Astrocyte (in vitro differentiated cells and primary cell): ENCODE results near the gene CHD6.

ENCODE experiments used
- CTCF ChIP-seq: IDR thresholded peaks from 2 replicates; pipeline ENCODE4 v1.5.1; 2011; ENCODE audit warnings: low read depth, mild to moderate bottlenecking, inconsistent platforms, low read length, moderate library complexity; ENCODE audit not compliant: insufficient read depth
- EZH2 ChIP-seq: IDR thresholded peaks from 2 replicates; pipeline ENCODE4 v1.6.1; 2012; ENCODE audit warnings: mild to moderate bottlenecking, low read length, inconsistent platforms; ENCODE audit not compliant: insufficient read depth

GRCh38 chr20:41375846-41376245, 242.3 kb downstream of the CHD6 start:
- TF ChIP-seq CTCF: no peak
- no peak for TF ChIP-seq EZH2
